HG02884 (cell line): ENCODE data around the gene IL1RL2.

Source experiments
- ATAC-seq: cut with Tn5 transposase; IDR thresholded peaks from one replicate; pipeline ENCODE4 v1.9.1; 2021; ENCODE audit warnings: mild to moderate bottlenecking, moderate library complexity; ENCODE audit not compliant: unreplicated experiment

The IL1RL2 gene

GRCh38 chr2:102262216-102263129 lies 75.7 kb downstream of the IL1RL2 start:
- ATAC-seq: no peak

GRCh38 chr2:102264952-102265351 lies 78.1 kb downstream of the IL1RL2 start:
- ATAC-seq: no peak

DNA sequence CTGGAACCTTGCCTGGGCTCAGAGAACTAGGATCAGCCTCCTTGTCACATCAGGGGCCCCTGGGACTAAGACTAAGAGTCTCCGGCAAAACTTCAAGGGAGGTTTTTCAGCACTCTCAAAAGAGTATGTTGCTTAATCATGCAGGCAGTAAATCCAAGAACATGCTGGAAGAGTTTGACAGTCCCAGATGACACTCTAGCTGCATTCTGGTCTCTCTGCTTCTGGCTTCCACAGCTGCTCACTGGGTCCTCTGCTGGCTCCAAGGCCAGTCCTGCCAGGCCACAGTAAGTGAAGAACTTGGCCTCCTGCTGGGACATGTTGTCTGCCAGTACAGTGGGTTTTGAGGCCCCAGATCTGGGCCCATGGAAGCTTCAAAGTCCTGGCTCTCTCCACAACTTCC lies 79.4 kb downstream of the IL1RL2 start:
- ATAC-seq: no peak

- ATAC-seq: no peak
Measured at GRCh38 chr2:102267774-102268173, 81.0 kb downstream of the IL1RL2 start.

DNA sequence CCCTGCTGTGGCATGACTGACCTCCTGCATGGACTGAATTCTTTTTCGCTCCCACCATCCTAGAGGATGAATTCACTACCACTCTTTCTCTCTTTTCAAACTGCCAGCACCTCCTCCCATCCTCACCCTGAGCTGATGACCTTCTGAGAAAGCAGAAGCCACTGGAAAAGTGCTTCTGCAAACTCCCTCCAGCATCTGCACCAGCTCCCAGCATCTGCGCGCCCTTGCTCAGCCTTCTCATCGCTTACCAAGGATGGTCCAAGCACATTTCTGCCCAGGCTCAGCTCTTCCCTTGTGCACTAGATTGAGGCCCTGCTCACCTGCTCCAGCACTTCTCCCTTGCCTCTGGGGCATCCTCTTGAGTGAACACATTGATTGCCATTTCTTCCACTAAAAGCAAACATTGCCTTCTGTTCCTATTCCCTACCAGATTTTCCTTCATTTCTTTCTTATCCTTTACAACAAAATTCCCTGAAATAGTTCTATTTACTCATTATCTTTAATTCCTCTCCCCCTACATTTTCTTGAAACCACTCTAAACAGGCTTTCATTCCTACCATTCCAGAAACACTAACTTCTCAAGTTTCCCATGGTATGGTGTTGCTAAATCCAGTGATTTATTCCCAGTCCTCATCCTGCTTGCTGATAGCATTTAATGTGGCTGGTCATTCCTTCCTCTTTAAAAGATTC lies 81.8 kb downstream of the IL1RL2 start:
- no peak for ATAC-seq

- no peak for ATAC-seq
Measured at GRCh38 chr2:102269200-102269524, 82.3 kb downstream of the IL1RL2 start.

- ATAC-seq: no peak
Measured at GRCh38 chr2:102271844-102272243, 85.0 kb downstream of the IL1RL2 start.

DNA sequence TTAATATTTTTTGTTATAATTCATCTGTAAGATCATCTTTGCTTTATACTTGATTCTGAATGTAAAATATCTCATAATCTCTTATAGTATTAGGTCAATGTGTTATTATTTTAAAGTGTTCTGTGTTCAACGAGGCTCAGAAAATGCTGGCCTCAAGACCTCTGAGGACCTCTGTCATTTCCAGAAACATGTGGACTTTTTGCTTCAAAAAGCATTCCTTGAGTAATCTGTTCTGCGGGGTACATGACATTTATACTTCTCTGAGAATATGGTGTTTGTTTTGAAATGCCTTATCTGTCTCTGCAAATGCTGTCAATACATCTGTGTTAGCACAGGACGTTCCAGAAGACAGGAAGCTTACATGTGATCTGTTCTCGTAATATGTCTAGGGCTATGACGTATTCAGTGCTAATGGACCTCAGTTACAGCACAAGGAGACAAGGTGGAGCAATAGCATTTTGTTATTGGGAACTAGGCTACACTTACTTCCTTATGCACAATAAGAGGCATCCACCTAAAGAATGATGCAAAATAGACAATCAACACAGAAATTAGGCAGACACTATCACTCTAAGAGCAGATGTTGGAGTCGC lies 86.9 kb downstream of the IL1RL2 start:
- no peak for ATAC-seq

DNA sequence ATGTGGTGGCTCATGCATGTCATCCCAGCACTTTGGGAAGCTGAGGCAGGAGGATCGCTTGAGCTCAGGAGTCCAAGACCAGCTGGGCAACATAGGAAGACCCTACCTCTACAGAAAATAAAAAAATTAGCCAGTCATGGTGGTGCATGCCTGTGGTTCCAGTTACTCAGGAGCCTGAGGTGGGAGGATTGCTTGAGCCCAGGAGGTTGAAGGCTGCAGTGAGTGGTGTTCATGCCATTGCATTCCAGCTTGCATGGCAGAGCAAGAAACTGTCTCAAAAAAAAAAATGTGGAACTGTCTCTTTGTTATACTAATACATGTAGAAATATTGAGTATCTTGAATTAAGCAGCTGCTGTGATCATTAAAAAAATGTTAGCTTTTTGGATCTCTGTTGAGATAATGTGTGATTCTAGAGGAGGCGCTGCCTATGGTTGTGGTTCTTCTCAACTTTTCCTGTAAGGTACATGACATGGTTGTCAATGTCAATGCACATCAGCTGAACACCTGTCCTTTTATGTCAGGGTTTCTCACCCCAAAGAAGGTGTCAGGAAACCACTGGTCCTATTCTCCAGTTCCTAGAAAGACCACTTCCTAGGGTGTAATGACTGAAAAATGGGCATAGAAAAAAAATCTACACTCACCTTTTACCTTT lies 89.9 kb downstream of the IL1RL2 start:
- no peak for ATAC-seq

GRCh38 chr2:102277202-102277700 lies 90.4 kb downstream of the IL1RL2 start:
- ATAC-seq: no peak

GRCh38 chr2:102278720-102279390 lies 92.0 kb downstream of the IL1RL2 start:
- ATAC-seq: no peak

DNA sequence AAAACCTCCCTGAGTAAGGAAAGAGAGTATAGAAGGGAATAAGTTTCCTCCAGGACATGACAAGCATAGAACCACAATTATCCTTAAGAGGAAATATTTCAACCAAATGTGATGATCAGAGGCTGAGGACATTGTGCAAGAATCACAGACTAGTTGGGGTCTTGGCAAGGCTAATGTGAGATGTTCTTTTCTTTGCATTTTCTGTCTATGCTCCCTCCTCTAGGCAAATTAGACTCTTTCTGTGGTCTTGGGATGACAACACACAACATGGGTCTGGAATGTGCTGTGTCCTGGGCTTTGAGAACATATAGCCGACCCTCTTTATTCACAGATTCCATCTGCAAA lies 92.5 kb downstream of the IL1RL2 start:
- ATAC-seq: no peak

DNA sequence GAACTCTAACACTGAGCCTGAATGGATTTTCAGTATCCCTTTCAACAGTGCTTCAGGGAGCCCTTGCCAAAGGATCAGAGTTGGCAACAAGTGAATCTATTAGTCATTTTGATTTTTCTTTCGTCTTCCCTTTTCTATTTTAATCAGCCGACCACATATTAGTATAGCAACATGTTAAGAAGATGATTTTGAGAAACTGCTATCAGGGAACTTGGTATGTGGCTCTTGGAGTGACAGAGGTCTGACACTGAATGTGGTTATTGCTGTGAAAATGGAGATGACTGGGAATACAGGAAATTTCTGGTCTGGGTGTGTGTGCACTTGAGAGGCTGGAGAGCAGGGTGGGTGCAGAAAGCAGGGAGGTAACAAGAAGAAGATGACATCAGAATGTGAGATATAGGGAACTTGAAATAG lies 95.9 kb downstream of the IL1RL2 start:
- ATAC-seq: no peak

- no peak for ATAC-seq
Measured at GRCh38 chr2:102283996-102284395, 97.2 kb downstream of the IL1RL2 start.

DNA sequence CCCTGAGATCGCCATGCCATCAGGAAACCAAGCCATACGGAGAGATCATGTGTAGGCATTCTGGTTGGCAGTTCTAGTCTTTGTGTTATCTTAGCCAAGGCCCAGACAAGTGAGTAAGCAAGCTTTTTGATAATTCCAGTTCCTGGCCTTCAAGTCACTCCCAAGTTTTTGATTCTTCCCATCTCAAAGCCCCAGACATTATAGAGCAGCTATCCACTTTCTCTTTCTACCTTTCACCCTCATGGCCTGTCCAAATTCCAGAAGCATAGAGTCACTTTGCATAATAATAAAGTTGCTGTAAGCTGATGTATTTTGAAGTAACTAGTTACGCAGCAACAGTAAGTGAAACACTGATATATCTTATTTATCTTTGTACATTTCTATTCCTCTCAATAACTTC lies 97.8 kb downstream of the IL1RL2 start:
- no peak for ATAC-seq

- no peak for ATAC-seq
Measured at GRCh38 chr2:102285368-102285767, 98.5 kb downstream of the IL1RL2 start.

DNA sequence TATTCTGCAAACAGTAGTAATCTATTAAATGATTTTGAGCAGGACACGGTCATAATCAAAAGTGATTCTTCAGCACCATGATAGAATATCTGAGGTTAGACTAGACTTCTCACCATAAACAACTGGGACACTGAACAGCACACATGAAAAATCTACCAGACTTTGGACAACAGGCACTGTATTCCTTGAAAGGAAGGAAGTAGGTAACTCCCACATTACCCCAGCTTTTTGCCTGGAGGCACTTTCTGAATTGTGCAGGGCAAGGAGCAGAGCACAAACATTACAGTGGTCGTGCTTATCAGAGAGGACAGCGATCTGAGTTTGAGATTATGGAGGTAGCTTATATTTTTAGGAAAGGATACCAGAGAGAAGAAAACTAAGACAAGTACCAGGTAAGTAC lies 99.2 kb downstream of the IL1RL2 start:
- no peak for ATAC-seq

- no peak for ATAC-seq
Measured at GRCh38 chr2:102289129-102289528, 102.3 kb downstream of the IL1RL2 start.
